ENCODE data around the gene SFI1.

Gene SFI1

GRCh38 chr22:31486951-31487350 lies 9.4 kb upstream of the SFI1 start:
- H3K4me3 ChIP-seq (ENCODE audit: low read depth, low read length) = no peak overlapping the region
- DNase-seq (ENCODE audit: low read depth) = no peak
- TF ChIP-seq CTCF (IDR thresholded peaks at IDR 0.05; ENCODE audit: low read depth, low read length, missing control alignments) = no peak

DNA sequence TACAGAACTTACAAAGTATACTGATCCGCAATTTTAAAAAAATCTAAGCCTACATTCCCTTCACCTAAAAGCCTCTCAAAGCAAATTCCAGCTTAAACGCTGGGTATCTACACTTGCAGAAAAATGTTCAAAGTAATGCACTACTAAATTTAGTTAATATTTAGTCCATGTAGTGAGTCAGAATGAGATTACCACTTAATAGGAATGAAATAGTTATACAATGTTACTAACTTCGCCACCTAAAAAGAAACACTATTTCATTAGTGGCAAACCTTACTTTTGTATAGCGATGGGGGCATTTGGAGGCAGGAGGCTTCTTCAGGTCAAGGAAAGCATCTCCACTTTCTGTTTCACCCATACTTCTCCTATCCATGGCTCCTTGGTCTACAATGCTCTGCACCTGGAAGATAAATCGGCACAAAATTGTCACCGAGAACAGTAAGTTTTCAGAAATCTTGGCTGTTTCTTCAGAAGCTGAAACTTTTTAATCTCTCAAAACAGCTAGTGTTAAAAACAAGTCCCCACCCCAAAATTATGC lies 7.9 kb upstream of the SFI1 start:
- no peak for DNase-seq (ENCODE audit: low read depth)
- H3K4me3 ChIP-seq (ENCODE audit: low read depth, low read length) = peak overlapping the region; percentile 55
- no peak for TF ChIP-seq CTCF (IDR thresholded peaks at IDR 0.05; ENCODE audit: low read depth, low read length, missing control alignments)

DNA sequence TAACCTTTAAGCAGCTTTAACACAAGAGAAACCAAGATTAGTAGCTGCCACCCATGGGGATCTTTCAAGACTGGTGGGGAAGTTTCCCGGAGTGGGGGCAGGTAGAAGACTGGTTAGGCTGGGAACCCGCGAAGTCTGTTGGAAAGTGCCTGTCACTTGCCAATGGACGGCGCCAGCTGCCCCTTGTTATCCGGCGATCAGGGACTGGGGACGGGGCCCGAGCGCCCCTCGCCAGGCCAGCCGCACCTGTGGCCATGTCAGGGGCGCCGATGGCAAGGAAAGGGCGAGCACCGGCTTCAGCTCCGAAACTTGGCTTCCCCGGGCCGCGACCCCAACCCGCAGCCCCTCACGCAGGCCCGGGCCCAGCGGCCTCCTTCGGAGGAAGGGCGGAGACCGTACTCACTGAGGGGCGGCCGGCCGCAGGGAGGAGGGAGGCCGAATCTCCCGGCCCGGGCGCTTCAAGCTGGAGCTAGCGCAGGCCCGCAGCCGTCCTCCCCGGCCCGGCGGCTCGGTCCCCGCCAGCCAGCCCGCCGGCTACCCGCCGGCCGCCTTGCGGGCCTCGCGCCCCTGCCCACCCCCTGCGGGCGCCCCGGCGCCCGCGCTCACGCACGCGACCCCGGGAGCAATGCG lies 7.2 kb upstream of the SFI1 start:
- peak overlapping the region; percentile 55 for H3K4me3 ChIP-seq (ENCODE audit: low read depth, low read length)
- DNase-seq (ENCODE audit: low read depth) = no peak
- TF ChIP-seq CTCF (IDR thresholded peaks at IDR 0.05; ENCODE audit: low read depth, low read length, missing control alignments) = no peak

DNA sequence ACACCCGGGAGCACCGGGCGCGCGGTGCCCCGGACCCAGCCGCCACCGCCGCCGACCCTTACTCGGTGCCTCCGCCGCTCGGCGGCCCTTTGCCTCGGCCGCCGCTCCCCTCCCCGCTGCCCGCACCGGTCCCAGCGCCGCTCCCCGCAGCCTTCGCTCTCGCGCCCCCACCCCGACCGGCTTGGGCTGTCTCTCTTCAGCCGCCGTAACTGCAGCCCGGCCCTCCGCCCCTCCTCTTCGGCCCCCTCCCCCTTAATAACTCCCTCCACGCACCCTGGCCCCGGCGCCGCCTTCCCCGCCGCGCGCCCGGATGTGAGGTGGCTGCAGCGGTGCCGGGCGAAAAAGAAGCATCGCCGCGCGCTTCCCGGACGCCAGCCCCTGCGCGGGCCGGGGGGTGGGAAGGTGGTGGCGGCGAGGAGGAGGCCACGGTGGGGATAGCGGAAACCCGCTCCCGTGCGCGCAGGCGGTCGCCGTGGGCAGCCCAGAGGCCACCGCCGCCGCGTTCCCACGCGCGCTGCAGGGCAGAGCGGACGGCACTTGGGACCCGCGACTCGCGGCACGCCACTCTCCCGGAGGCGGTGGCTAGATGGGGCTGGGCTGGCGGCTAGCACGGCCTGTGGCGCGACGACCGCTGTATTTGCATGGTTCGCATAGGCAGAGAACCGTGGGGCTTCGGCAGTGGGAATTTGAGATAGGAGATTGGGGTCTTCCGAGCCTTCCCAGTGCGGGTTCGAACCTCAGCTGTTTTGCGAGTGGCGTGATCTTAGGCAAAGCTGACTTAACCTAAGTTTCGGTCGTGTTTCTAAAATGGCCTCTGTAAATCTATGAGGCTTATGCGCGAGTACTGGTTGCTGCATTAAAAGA lies 6.5 kb upstream of the SFI1 start, which contains the start of gene EIF4ENIF1:
EIF4ENIF1 (minus strand) TSS at position 211 of the 864 bp plus-strand sequence. CDS start 1,124 bp downstream, outside the sequence.
- no peak for DNase-seq (ENCODE audit: low read depth)
- no peak for TF ChIP-seq CTCF (IDR thresholded peaks at IDR 0.05; ENCODE audit: low read depth, low read length, missing control alignments)
- H3K4me3 ChIP-seq (ENCODE audit: low read depth, low read length) = peak within 1 kb of the TSS; percentile 55

- no peak for TF ChIP-seq CTCF (IDR thresholded peaks at IDR 0.05; ENCODE audit: low read depth, low read length, missing control alignments)
- peak overlapping the region; percentile 55 for H3K4me3 ChIP-seq (ENCODE audit: low read depth, low read length)
- DNase-seq (ENCODE audit: low read depth) = peak; percentile 98
Measured at GRCh38 chr22:31490496-31490925, 5.8 kb upstream of the SFI1 start.

DNA sequence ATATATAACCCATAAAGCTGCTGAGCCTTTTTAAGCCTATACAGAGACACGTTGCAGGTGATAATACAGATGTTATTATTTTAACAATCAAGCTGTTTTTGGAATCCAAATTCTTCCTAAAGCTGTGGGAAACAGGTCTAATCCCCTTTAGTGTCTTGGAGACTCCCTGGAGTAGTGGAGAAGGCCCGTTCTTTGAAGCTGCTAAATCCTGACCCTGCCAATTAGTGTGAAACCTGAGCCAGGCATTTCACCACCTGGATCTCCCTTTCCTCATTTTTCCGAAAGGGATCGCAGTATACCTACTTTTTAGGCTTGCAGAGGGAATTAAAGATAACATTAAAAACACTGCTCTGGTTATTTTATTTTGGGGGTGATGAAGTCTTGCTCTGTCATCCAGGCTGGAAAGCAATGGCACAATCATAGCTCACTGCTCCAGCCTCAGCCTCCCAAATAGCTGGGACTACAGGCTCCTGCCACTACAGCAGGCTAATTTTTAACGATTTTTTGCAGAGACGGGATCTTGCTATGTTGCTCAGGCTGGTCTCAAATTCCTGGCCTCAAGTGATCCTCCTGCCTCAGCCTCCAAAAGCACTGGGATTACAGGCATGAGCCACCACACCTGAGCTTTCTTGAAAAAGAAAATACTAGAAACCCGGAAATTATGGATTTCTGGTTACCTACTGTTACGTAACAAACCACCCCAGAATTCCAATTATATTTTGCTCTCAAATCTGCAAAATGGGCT lies 4.9 kb upstream of the SFI1 start:
- TF ChIP-seq CTCF (IDR thresholded peaks at IDR 0.05; ENCODE audit: low read depth, low read length, missing control alignments) = no peak
- DNase-seq (ENCODE audit: low read depth) = no peak
- peak overlapping the region; percentile 55; the same call in 1 of the 2 replicates for H3K4me3 ChIP-seq (ENCODE audit: low read depth, low read length)
